HFFc6 (cell line): ENCODE measurements around the gene ACTR3. TPM values are rescaled to one million over a fixed set of nuclear protein-coding genes. Genes with fewer than 3 reads are reported as not detected.
A peak's percentile ranks its signal among the peaks of the same experiment; 100 is the strongest.

ENCODE experiments used
- DNase-seq: peaks from one replicate; pipeline ENCODE4 v3.0.0-alpha.2; 2018
- H3K27ac Mint-ChIP-seq: 2 replicates; pipeline ENCODE4 v1.8.0; 2020; ENCODE audit warnings: mild to moderate bottlenecking, mixed read lengths
- H3K27me3 Mint-ChIP-seq: 2 replicates; pipeline ENCODE4 v1.8.0; 2021; ENCODE audit warnings: mild to moderate bottlenecking, moderate library complexity, mixed read lengths; ENCODE audit not compliant: insufficient read depth
- H3K36me3 Mint-ChIP-seq: 2 replicates; pipeline ENCODE4 v1.8.0; 2021; ENCODE audit warnings: low read depth, mixed read lengths
- H3K4me1 Mint-ChIP-seq: 2 replicates; pipeline ENCODE4 v1.8.0; 2020; ENCODE audit warnings: low read depth, mixed read lengths
- H3K4me3 Mint-ChIP-seq: 2 replicates; pipeline ENCODE4 v1.8.0; 2020; ENCODE audit warnings: mild to moderate bottlenecking, moderate library complexity, mixed read lengths
- H3K9me3 Mint-ChIP-seq: 2 replicates; pipeline ENCODE4 v1.8.0; 2020; ENCODE audit warnings: mild to moderate bottlenecking, mixed read lengths
- CTCF ChIP-seq: fragments of 200-600 bp; sonication (generic); IDR thresholded peaks from 2 replicates; pipeline ENCODE4 v1.5.0; 2021; ENCODE audit warnings: antibody characterized with exemption, mild to moderate bottlenecking
- total RNA-seq, 6 experiments: library from RNA; stranded (reverse); fragmentation: NEBNext Ultra II Directional; extraction: Animal tissue kit (Norgen Biotek cat#: 25700); gene quantifications; 2 replicates in 1 of 6; 3 replicates in 5 of 6; pipeline ENCODE4 v1.2.3, GENCODE V29; 2021

ACTR3 gene
- total RNA-seq, 6 experiments from 2014 or later, result 562 to 663 (median 628) TPM

- H3K4me3 Mint-ChIP-seq, result no peak overlapping the region
- H3K27me3 Mint-ChIP-seq, result peaks cover 6% of the 10 kb centered on the region
- H3K4me1 Mint-ChIP-seq, result no peaks in the 10 kb centered on the region
- H3K9me3 Mint-ChIP-seq, result no peaks in the 10 kb centered on the region
- H3K36me3 Mint-ChIP-seq, result peaks cover 17% of the 10 kb centered on the region
- no peak overlapping the region for H3K27ac Mint-ChIP-seq
- no peak for DNase-seq
- TF ChIP-seq CTCF, result no peak
Measured at GRCh38 chr2:113992090-113992489, 102.2 kb downstream of the ACTR3 start.

- no peaks in the 10 kb centered on the region for H3K36me3 Mint-ChIP-seq
- DNase-seq, result no peak
- peak overlapping the region; percentile 39; the same call in 1 of the 2 replicates for H3K27ac Mint-ChIP-seq
- no peak overlapping the region for H3K4me3 Mint-ChIP-seq
- no peak; the same call in 1 of the 2 replicates for TF ChIP-seq CTCF
- H3K4me1 Mint-ChIP-seq, result no peaks in the 10 kb centered on the region
- peaks cover 8% of the 10 kb centered on the region for H3K27me3 Mint-ChIP-seq
- no peaks in the 10 kb centered on the region for H3K9me3 Mint-ChIP-seq
Measured at GRCh38 chr2:113996671-113997594, 107.0 kb downstream of the ACTR3 start.

- no peak for TF ChIP-seq CTCF
- Mint-ChIP-seq H3K4me1 (no peaks in the 10 kb centered on the region), H3K27me3 (peaks cover 7% of the 10 kb centered on the region), H3K36me3 (peaks cover 12% of the 10 kb centered on the region), H3K4me3 (no peak overlapping the region), H3K27ac (no peak overlapping the region), H3K9me3 (no peaks in the 10 kb centered on the region)
- no peak for DNase-seq
Measured at GRCh38 chr2:114001152-114001551, 111.3 kb downstream of the ACTR3 start.

- Mint-ChIP-seq H3K36me3 (peaks cover 12% of the 10 kb centered on the region), H3K4me1 (peaks cover 5% of the 10 kb centered on the region; the same call in 1 of the 2 replicates), H3K9me3 (no peaks in the 10 kb centered on the region), H3K4me3 (no peak overlapping the region), H3K27ac (no peak overlapping the region), H3K27me3 (peaks cover 7% of the 10 kb centered on the region)
- TF ChIP-seq CTCF, result no peak
- DNase-seq, result no peak
Measured at GRCh38 chr2:114001937-114002336, 112.0 kb downstream of the ACTR3 start.

GRCh38 chr2:114005110-114005783 is 115.4 kb downstream of the ACTR3 start:
- Mint-ChIP-seq H3K4me3 (no peak overlapping the region), H3K4me1 (peaks cover 20% of the 10 kb centered on the region), H3K27ac (no peak overlapping the region), H3K36me3 (peaks cover 12% of the 10 kb centered on the region), H3K9me3 (no peaks in the 10 kb centered on the region), H3K27me3 (peaks cover 11% of the 10 kb centered on the region)
- TF ChIP-seq CTCF, result no peak
- DNase-seq, result no peak
